Tibial nerve (tissue), 3 donors: ENCODE results near the gene DHRSX.

ENCODE experiments used
- CTCF ChIP-seq, 5 experiments: fragments of 200-600 bp in 3 of 5; fragments of 450-650 bp in 2 of 5; sonication (generic) in 3 of 5; IDR thresholded peaks; one replicate each; pipeline ENCODE4 v1.5.1; 2016 to 2019; ENCODE audit warnings: antibody characterized with exemption in 5 of 5, mild to moderate bottlenecking in 3 of 5, moderate library complexity in 2 of 5
- POLR2A ChIP-seq, 2 donors: fragments of 450-650 bp; IDR thresholded peaks; one replicate each; pipeline ENCODE4 v1.6.1; 2017; ENCODE audit warnings: antibody characterized with exemption in 2 of 2, mild to moderate bottlenecking in 2 of 2, moderate library complexity in 2 of 2

GRCh38 chrX:2264179-2265030, 236.4 kb downstream of the DHRSX start:
- TF ChIP-seq POLR2A (IDR thresholded peaks at IDR 0.05) (no peak), CTCF (IDR thresholded peaks at IDR 0.05) (no peak)
